K562 (cell line): ENCODE data around the gene FOXN1. TPM values are rescaled to one million over a fixed set of nuclear protein-coding genes. Genes with fewer than 3 reads are reported as not detected.

Experiments used
- ARID1B ChIP-seq: fragments of 450-650 bp; IDR thresholded peaks from 2 replicates; pipeline ENCODE4 v1.6.1; 2016; ENCODE audit warnings: antibody characterized with exemption, mild to moderate bottlenecking, inconsistent platforms
- CBX5 ChIP-seq: IDR thresholded peaks from 2 replicates; pipeline ENCODE4 v1.6.1; 2014; ENCODE audit warnings: low read depth, borderline replicate concordance
- CREM ChIP-seq: IDR thresholded peaks from 2 replicates; pipeline ENCODE4 v1.6.1; 2014; ENCODE audit warnings: antibody characterized with exemption, low read depth
- JUN ChIP-seq, 2 experiments: sonication (generic) in 1 of 2; formaldehyde crosslinking in 1 of 2; IDR thresholded peaks; 2 replicates each; pipeline versions ENCODE4 v1.6.1 to v1.8.0; 2012 to 2022; ENCODE audit warnings: borderline replicate concordance in 2 of 2, mild to moderate bottlenecking in 2 of 2, improper control_type of control experiment in 1 of 2, low read depth in 1 of 2, low read length in 1 of 2, missing genetic modification reagents in 1 of 2
- JUNB ChIP-seq: fragments of 450-650 bp; formaldehyde crosslinking; conservative IDR thresholded peaks from 2 replicates; pipeline ENCODE4 v1.4.0; 2020; ENCODE audit warnings: mild to moderate bottlenecking
- L3MBTL2 ChIP-seq: fragments of 450-650 bp; IDR thresholded peaks from 2 replicates; pipeline ENCODE4 v1.6.1; 2016; ENCODE audit warnings: mild to moderate bottlenecking, moderate library complexity
- MTA1 ChIP-seq: fragments of 450-650 bp; IDR thresholded peaks from 2 replicates; pipeline ENCODE4 v1.6.1; 2017; ENCODE audit warnings: borderline replicate concordance
- POLR3G ChIP-seq: IDR thresholded peaks from 2 replicates; pipeline ENCODE4 v1.6.1; 2011; ENCODE audit not compliant: insufficient read length, insufficient replicate concordance; ENCODE audit errors: extremely low read depth
- POU5F1 ChIP-seq: fragments of 150-350 bp; IDR thresholded peaks from 2 replicates; pipeline ENCODE4 v1.6.1; 2014; ENCODE audit warnings: borderline replicate concordance, low read length, low read depth, mild to moderate bottlenecking; ENCODE audit not compliant: partially characterized antibody
- RBM15 ChIP-seq: fragments of 200-400 bp; formaldehyde crosslinking; IDR thresholded peaks from 2 replicates; pipeline ENCODE4 v1.6.1; 2018; ENCODE audit warnings: mild to moderate bottlenecking, low read length, moderate library complexity; ENCODE audit not compliant: insufficient read depth
- SAFB2 ChIP-seq: fragments of 200-400 bp; formaldehyde crosslinking; IDR thresholded peaks from 2 replicates; pipeline ENCODE4 v1.6.1; 2018; ENCODE audit warnings: borderline replicate concordance, low read length, low read depth, moderate library complexity; ENCODE audit not compliant: severe bottlenecking
- SMAD4 ChIP-seq: fragments of 250-450 bp; sonication (Bioruptor Pico); conservative IDR thresholded peaks from 2 replicates; pipeline ENCODE4 v1.8.0; 2021; ENCODE audit warnings: inconsistent platforms, mild to moderate bottlenecking, moderate library complexity
- XRCC3 ChIP-seq: fragments of 450-650 bp; IDR thresholded peaks from 2 replicates; pipeline ENCODE4 v1.6.1; 2017; ENCODE audit warnings: mild to moderate bottlenecking, moderate library complexity
- ZNF212 ChIP-seq: fragments of 450-650 bp; formaldehyde crosslinking; IDR thresholded peaks from 2 replicates; pipeline ENCODE4 v1.4.0; 2020; ENCODE audit warnings: mild to moderate bottlenecking
- ZNF764 ChIP-seq: fragments of 250-450 bp; sonication (Bioruptor Pico); IDR thresholded peaks from 2 replicates; pipeline ENCODE4 v1.4.0; 2020; ENCODE audit warnings: low read depth, mild to moderate bottlenecking, moderate library complexity
- polyA plus RNA-seq, 8 experiments: library from polyadenylated mRNA; depleted of rRNA in 4 of 8; stranded (reverse) in 5 of 8; unstranded in 3 of 8; fragments of >200 nt; fragmentation: Nextera tagmentation in 2 of 8; fragmentation: Illumina TruSeq in 1 of 8; extraction: Ambion mirVana in 2 of 8; extraction: Trizol in 1 of 8; gene quantifications; 2 replicates each; pipeline versions ENCODE4 v1.2.1 to v1.2.3, GENCODE V29; 2011 to 2014; ENCODE audit warnings: inconsistent platforms in 1 of 8, missing spikeins in 1 of 8
- total RNA-seq, 7 experiments: library from RNA; depleted of rRNA in 6 of 7; stranded (reverse); fragments of >200 nt in 6 of 7; fragmentation: Illumina TruSeq in 2 of 7; extraction: Trizol in 2 of 7; gene quantifications; 2 replicates each; pipeline versions ENCODE4 v1.2.1 to v1.2.3, GENCODE V29; 2011 to 2021; ENCODE audit warnings: low replicate concordance in 1 of 7
- TF ChIP-seq, protein P1 (sequence below): fragments of 450-650 bp; IDR thresholded peaks from 2 replicates; pipeline ENCODE4 v1.6.1; 2016; ENCODE audit warnings: mild to moderate bottlenecking
- TF ChIP-seq, protein P2 (sequence below): fragments of 450-650 bp; formaldehyde crosslinking; IDR thresholded peaks from 2 replicates; pipeline ENCODE4 v1.4.0; 2020; ENCODE audit warnings: mild to moderate bottlenecking, moderate library complexity
- TF ChIP-seq, protein P3 (sequence below): fragments of 250-450 bp; sonication (Bioruptor Pico); IDR thresholded peaks from 2 replicates; pipeline ENCODE4 v1.5.0; 2020; ENCODE audit warnings: mild to moderate bottlenecking

FOXN1 gene
- total and polyA plus RNA-seq, 9 of the 15 experiments (the other 6 are each of a cell fraction or from before 2014, with no cell fraction given): not detected

DNA sequence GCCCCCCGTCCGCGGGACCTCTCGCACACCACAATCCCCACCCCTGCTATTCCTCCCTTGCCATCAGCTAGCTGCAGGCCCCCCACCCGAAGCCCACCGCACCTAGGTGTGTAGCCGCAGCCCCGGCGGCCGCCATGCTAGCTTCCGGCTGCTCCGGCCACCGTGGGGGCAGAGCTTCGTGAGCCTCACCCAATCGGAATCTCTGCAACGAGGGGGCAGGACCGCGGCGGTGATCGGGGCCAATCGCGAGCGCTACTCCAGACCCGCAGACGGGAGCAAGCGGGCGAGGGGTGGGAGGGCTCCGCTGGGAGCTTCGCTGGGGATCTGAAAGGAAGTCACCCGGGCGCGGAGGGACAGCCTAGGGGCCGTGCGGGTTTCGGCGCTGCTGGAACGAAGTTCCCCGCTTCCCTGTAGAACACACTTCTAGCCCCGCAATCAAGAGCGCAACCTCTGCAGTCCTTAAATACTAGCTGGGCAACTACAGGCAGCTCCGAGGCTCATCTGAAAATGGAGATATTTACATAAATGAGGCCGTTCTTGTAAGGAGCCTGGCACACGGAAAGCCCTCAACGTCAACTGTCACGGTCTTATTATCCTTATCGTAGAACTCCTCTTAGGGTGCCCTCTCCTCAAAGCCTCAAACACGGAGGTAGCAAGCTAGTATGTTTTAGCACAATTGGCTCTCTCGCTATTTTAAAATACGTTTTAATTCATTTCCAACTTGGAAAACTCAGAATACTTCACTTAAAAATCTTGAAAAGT, 65.4 kb downstream of the FOXN1 start, which contains the start of gene PIGS (continued):
- TF ChIP-seq CREM (peak; percentile 65), L3MBTL2 (peak; percentile 40; the same call in 1 of the 2 replicates), RBM15 (no peak), CBX5 (no peak), SMAD4 (0 out of 2 replicates have a peak, but pooled peaks have one; percentile 9), SAFB2 (no peak), ZNF764 (CRISPR knock-in tag) (no peak), POLR3G (no peak), JUNB (CRISPR knock-in tag) (no peak), ARID1B (no peak), XRCC3 (no peak), ZNF212 (no peak), POU5F1 (no peak), MTA1 (no peak), JUN (IDR thresholded peaks at IDR 0.05; ENCODE audit: borderline replicate concordance, low read depth, low read length) (no peak), JUN (CRISPR knock-in tag; IDR thresholded peaks at IDR 0.05; ENCODE audit: borderline replicate concordance) (no peak)
- TF ChIP-seq, protein P1, sequence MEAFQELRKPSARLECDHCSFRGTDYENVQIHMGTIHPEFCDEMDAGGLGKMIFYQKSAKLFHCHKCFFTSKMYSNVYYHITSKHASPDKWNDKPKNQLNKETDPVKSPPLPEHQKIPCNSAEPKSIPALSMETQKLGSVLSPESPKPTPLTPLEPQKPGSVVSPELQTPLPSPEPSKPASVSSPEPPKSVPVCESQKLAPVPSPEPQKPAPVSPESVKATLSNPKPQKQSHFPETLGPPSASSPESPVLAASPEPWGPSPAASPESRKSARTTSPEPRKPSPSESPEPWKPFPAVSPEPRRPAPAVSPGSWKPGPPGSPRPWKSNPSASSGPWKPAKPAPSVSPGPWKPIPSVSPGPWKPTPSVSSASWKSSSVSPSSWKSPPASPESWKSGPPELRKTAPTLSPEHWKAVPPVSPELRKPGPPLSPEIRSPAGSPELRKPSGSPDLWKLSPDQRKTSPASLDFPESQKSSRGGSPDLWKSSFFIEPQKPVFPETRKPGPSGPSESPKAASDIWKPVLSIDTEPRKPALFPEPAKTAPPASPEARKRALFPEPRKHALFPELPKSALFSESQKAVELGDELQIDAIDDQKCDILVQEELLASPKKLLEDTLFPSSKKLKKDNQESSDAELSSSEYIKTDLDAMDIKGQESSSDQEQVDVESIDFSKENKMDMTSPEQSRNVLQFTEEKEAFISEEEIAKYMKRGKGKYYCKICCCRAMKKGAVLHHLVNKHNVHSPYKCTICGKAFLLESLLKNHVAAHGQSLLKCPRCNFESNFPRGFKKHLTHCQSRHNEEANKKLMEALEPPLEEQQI: no peak
- TF ChIP-seq, protein P2, sequence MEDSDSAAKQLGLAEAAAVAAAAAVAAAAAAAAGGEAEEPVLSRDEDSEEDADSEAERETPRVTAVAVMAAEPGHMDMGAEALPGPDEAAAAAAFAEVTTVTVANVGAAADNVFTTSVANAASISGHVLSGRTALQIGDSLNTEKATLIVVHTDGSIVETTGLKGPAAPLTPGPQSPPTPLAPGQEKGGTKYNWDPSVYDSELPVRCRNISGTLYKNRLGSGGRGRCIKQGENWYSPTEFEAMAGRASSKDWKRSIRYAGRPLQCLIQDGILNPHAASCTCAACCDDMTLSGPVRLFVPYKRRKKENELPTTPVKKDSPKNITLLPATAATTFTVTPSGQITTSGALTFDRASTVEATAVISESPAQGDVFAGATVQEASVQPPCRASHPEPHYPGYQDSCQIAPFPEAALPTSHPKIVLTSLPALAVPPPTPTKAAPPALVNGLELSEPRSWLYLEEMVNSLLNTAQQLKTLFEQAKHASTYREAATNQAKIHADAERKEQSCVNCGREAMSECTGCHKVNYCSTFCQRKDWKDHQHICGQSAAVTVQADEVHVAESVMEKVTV (CRISPR knock-in tag): no peak
- TF ChIP-seq, protein P3, sequence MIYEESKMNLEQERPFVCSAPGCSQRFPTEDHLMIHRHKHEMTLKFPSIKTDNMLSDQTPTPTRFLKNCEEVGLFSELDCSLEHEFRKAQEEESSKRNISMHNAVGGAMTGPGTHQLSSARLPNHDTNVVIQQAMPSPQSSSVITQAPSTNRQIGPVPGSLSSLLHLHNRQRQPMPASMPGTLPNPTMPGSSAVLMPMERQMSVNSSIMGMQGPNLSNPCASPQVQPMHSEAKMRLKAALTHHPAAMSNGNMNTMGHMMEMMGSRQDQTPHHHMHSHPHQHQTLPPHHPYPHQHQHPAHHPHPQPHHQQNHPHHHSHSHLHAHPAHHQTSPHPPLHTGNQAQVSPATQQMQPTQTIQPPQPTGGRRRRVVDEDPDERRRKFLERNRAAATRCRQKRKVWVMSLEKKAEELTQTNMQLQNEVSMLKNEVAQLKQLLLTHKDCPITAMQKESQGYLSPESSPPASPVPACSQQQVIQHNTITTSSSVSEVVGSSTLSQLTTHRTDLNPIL (CRISPR knock-in tag): no peak
